Right hindlimb (tissue), 1 donor: ENCODE measurements around the gene CASS4.

ENCODE experiments used
- DNase-seq: peaks from one replicate; pipeline ENCODE4 v3.0.0-alpha.2; 2018

Gene CASS4

DNA sequence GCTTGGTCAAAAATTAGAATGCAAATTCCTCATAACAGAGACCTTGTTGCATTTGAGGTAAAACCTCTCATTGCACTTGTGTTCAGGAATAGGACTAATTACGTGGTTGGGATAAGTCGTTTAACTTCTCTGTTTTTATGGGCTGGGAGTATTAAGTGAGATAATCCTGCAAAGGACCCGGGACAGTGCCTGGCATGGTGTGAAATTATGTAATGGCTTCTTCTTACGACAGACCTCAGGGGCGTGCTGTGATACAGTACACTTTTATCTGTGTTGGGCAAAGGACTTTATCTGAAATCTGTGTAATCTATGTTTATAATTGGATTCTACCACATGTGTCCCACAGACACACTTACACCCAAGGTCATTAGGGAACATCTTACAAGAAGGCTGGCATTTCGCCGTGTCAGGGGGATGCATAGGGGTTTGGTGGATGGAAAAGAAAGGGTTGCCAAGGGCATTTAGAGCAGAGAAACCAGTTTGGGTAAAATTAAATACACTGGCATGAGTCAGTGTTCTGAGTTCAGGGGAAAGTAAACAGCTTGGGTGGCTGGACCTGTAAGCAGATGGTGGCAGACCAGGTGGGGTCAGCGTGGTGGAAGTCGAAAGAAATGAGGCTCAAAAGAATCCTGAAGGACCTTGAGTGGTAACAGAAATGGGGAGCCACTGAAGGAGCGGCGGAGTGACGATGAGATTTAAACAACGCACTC lies 39.2 kb downstream of the CASS4 start:
- no peak for DNase-seq

DNA sequence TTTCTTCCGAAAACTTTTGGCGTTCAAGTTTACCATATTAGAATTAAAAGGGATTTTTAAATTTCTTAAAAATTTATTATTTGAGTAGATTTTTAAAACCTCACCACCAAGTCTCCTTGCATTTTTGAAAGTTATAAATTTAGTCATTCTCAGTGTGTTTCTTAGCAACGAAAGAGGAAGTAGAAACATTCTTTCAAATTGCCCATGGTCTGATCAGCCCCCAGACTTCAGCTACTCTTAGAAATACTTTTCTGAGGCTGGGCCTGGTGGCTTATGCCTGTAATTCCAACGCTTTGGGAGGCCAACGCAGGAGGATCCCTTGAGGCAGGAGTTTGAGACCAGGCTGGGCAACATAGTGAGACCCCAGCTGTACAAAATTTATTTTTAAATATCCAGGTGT lies 41.3 kb downstream of the CASS4 start:
- no peak for DNase-seq

DNA sequence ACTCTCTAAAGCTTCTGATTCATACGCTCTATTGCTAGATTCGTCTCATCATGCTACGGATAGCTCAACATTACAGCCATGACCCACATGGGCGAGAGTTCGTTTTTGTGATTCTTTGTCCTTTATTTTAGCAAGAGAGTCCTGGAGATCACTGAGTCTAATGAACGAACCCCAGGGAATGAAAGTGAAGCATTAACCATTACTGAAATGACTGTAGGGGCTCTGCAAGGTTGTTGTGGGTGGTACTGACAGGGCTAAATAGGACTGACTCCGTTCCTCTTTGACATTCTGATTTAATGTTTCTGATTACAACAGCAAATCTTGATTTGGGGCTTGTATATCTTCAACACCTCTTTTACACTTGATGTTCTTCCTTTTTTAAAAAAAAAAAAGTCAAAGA lies 42.7 kb downstream of the CASS4 start:
- DNase-seq = no peak

DNA sequence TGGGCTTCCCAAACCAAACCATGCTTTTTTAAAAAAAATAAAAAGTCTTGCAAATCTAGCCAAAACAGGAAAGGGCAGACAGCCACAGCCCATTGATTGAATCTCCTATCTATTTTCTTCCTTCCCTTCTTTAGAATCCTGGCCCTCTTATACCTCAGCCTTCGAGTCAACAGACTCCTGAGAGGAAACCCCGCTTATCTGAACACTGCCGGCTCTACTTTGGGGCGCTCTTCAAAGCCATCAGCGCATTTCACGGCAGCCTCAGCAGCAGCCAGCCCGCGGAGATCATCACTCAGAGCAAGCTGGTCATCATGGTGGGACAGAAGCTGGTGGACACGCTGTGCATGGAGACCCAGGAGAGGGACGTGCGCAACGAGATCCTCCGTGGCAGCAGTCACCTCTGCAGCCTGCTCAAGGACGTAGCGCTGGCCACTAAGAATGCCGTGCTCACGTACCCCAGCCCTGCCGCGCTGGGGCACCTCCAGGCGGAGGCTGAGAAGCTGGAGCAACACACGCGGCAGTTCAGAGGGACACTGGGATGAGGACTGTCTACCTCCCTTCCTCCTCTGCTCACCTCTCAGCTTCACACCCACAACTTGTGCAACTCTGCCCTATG lies 46.3 kb downstream of the CASS4 start:
- no peak for DNase-seq

DNA sequence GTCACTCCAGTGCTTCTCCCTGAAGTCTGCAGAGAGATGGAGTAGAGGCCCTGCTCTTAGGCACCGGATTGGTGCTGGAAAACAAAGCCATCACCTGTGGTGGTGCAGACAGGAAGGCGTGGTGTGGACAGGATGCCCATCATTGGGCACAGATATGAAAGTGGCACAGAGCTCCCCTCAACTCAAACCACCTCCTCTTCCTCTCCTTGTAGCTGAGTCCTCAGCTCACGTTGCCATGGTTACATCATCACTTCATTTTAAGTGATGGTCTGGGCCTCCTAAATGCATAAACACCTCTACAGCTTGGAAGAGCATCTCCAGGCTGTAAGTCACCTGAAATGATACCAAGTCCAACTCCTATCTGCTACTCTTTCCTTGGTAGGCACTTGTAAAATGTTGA lies 48.4 kb downstream of the CASS4 start:
- DNase-seq = no peak

DNA sequence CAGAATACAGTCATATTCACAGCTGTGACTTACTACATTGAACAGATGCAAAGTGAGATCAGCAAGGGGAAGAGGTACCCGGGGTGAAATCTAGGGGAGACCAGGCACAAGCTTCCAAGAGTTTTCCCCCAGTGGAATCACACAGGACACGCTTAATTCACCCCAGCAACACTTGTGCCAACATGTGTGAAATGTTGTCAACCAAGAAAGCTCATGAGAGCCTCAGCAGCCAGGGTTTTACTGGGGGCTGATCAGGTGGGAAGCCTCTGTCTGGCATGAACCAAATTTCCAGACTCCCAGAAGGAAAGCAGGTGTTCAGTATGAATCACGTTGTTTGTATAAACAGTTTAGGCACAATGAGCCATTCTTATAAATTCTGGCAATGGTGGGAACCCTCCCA lies 49.5 kb downstream of the CASS4 start:
- no peak for DNase-seq

DNA sequence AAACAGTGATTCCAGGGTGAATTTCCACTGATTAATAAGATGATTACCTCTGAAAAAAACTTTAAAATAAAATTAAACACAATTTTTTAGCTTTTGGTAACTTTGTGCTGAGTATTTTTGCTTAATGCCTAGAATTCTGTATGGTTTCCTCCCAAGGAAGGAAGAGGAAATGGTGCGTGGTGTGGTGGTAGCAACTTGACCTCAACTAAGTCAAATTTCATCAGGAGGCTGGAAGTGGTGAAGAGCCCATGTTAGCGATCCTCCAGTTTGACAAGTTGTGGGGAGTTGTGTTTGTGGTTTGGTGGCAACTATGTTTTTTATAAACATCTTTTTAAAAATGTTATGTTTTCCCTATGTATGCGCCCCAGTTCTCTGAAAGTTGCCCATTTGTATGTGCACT lies 51.4 kb downstream of the CASS4 start:
- DNase-seq = no peak

DNA sequence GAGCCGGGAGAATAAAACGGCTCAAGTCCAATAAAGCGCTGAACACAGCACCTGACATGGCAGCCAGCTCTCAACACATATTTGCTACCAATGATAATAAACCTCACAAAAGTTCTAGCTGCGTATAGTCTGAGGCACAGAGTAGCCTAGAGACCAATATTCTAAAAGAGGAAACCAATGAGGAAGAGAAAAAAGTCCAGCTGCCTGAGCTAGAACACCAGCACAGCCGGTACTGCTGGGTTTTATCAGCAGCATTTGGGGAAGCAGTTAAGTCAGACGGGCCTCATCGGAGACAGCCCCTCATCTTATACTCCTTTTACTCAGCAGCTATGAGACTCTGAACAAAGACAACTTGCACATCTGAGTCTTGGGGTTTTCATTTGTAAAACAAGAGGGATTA lies 53.9 kb downstream of the CASS4 start:
- DNase-seq = no peak

DNA sequence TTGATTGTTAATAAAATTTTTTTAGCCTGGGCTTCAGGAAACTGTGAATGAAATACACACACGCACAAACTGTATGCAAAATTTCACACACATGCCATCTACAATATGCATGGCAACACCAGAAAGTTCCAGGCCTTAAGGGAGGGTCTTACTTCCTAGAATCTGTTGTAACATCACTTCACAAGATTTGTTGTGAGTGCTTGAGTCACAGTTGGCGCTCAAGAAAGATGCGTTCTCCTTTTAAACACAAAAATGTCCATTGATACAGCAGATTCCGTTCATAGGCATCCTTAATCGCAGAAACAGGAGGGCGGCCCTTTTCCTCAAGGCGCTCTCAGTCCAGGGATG lies 55.9 kb downstream of the CASS4 start:
- no peak for DNase-seq

DNA sequence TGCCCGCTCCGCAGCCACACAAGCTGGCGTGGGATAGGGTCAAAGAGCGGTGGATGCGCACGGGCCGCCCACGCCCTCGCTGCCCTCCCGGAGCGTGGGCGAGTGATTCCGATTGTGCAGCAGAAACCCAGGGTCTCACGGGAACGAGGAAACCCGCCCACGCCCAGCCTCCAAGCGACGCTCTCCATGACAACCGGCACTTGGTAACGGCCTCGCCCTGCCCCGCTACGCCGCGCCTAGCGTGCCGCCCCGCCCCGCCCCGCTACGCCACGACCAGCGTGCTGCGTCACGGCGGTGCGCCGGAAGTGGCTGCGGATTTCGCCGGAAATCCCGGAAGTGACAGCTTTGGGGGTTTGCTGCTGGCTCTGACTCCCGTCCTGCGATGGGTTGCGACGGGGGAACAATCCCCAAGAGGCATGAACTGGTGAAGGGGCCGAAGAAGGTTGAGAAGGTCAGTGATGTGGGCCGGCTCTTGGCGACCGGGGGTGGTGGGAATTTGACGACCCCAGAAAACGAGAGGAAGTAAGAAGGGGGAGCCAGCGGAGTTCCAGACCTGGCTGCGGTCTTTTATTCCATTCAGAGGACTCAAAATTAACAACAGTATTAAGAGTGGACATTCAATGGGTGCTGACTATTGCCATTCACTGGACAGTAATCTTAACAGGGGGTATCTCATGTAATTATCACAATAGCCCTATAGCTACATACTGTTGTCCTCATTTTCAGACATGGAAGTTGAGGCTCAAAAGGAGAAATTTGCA lies 56.4 kb downstream of the CASS4 start, which contains the start of gene RTF2:
Gene RTF2, plus strand, starts transcription at position 312 of the 761 bp plus-strand sequence. Its CDS starts 71 bp downstream, at position 383.
- DNase-seq = peak; percentile 97

DNA sequence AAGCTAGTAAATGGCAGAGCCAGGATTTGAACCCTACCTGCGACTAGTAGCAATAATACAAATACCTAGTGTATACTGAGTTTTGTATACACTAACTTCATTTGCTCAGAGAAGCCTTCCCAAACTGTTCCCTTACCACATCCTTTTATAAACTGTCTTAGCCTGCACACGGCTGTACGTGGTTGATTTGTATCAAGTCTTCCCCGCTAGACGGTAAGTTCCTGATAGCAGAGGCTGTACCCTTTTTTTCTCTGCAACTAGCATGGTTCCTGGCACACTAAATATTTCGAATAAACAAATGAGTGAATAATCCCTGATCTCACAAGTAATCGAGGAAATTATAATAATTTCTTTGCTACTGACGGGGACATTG lies 57.0 kb downstream of the CASS4 start:
- DNase-seq = no peak

DNA sequence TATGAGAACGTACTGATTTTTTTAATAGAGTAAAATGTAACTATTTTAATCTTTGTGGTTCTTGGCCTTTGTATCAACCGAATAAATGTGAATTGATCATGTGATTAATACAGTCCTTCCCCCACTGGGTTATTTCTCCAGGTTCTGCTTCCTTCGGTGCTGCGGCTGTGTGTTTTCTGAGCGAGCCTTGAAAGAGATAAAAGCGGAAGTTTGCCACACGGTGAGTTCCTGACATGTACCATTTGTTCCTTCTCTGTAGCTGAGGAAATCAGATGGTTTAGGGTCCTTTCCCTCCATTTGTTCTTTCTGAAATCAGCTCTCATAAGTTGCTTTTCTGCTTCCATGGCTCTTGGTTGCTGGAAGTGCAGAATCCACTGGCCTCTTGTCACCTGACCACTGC lies 71.9 kb downstream of the CASS4 start:
- DNase-seq = no peak

DNA sequence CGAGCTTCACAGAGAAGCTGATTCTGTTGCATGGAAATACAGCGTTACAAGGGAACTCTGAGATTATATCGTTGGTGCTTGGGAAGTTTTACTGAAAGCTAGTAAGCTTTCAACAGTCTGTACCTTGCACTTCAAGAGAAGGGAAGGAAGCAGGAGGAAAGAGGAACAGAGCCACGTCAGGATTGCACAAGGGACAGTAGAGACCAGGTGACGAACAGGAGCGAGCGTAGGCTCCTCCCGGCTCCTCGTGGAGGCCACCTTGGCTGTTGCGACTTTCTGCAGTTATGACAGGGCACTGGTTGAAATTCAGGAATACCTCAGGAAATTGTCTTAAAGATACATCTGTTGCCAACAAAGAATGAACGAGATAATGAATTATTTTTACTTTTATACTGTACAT lies 75.2 kb downstream of the CASS4 start:
- no peak for DNase-seq

DNA sequence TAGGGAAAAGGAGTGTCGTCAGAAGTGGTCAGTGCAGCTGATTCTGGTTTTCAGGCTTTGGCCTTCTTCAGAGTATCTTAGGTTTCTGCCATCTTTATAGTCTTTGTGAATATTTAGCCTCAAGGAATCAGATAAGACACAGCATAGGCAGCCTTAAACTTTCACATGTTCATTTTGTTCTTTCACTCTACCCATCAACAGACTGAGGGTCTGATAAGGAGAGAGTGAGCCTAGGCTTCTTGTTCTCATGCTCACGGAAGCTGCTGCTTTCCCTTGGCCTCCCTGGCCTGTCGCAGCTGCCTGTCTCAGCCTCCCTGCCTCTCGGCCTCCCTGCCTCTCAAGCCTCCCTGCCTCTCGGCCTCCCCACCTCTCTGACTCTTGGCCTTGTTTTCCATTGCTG lies 76.5 kb downstream of the CASS4 start:
- DNase-seq = no peak

DNA sequence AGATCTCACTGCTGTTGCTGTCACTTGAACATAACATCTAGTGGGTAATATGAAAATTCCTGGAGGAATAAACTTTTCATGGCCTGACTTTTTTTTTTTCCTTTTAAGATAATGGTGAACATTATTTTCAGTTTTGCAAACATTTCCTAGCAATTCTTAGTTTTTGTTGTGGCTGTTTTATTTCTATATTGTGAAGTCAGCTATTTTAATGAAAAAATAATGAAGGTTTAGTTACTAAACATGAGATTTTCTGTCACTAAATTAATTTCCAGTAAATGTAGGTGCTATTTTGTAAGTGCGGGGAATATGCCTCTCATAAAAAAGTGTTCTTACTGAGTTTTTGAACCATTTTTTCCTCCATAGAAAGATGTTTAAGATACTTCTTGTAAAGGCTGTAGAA lies 89.1 kb downstream of the CASS4 start:
- no peak for DNase-seq

DNA sequence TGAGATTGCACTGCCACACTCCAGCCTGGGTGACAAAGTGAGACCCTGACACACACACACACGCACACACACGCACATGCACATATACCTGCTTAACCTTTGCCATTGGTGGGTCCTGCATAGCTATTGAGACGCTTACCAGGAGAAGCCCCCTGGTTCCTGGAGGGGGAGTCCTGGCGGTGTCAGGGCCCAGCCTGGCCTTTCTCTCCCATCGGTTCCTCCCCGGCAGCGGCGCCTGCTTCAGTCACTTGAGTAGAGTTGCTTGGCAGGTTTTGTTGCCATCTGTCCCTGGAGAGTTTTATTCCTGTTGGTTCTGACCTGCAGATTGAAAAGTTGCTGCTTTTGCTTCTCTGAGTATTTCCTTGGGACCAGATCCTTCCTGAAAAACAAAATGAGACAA lies 91.9 kb downstream of the CASS4 start:
- DNase-seq = no peak

DNA sequence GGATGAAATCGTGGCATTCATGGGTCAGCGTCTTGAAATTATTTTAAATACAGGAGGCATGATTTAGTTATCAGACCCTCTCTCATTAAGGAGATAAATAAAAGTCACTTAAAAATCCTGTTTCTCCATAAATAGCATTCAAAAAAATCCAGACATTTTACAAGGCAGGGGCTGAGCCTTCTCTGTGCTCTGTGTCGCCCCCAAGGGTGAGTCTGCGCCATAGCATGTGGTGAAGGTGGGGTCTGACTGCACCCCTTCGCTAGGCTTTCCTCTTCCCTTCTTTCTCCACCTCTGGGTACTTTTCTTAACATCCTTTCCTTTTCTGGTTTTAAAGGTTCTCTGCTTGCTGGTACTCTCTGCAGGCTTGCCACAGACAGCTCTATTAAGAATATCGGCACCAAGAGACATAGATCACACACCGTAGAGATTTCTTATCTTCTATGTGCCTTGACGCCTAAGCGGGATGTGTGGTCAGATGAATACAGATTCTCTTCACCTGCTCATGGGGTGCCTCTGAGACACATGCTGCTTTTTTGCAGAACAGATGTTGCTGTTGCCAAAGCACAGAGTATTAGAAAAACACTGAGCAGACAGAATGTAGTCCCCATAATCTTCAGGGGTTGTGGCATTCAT lies 92.4 kb downstream of the CASS4 start:
- no peak for DNase-seq

DNA sequence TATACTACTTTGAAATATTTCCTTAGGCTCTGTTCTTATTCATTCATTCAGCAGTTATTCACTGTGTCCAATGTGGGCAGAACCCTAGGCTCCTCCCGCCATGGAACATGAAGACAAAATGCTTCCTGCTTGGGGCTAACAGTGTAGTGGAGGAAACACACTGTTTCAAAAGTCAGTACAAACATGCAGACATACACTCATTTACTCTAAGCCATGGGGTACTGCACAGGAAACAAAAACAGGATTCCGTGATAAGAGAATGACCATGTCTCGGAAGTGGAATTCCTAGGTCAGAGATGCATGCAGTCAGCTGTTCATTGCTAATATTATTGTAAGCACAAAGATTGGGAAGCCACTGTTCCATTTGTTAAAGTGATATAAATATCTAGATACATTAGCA lies 94.0 kb downstream of the CASS4 start:
- DNase-seq = no peak
